Measurements from ENCODE around the gene MAP4K4.
"Not testable (repeated sequence)": the region's sequence is repeated elsewhere in the genome, so short reads cannot be mapped to it uniquely, and the experiment has no call there.

MAP4K4 gene

GRCh38 chr2:101771910-101772321 is 74.4 kb downstream of the MAP4K4 start:
- Histone ChIP-seq H3K4me2 (ENCODE audit: low read depth, low read length) (no peak overlapping the region), H3F3A (ENCODE audit: insufficient read depth, low read length) (no peaks in the 10 kb centered on the region), H3K27ac (ENCODE audit: low read length) (no peak overlapping the region), H3K9me2 (replicated peaks; ENCODE audit: insufficient read depth, low read length) (no peaks in the 10 kb centered on the region), H2AFZ (ENCODE audit: low read length) (no peak overlapping the region), H3K27me3 (replicated peaks; ENCODE audit: insufficient read depth, low read length) (no peaks in the 10 kb centered on the region), H3K79me2 (ENCODE audit: low read length) (peaks cover 2% of the 10 kb centered on the region; the same call in 1 of the 2 replicates), H4K20me1 (ENCODE audit: insufficient read depth, low read length) (no peaks in the 10 kb centered on the region), H3K4me1 (ENCODE audit: low read length) (no peaks in the 10 kb centered on the region), H3K9ac (ENCODE audit: low read length) (no peak overlapping the region), H3K9me3 (replicated peaks; ENCODE audit: insufficient read depth, low read length) (no peaks in the 10 kb centered on the region), H3K4me3 (ENCODE audit: low read length) (no peak overlapping the region), H3K36me3 (replicated peaks; ENCODE audit: insufficient read depth, low read length) (no peaks in the 10 kb centered on the region)
- TF ChIP-seq EZH2 (optimal IDR thresholded peaks at IDR 0.05; ENCODE audit: low read depth, low read length) (no peak), EZH2phosphoT487 (IDR thresholded peaks at IDR 0.05; ENCODE audit: low read length) (no peak), CTCF (IDR thresholded peaks at IDR 0.05; ENCODE audit: low read length) (no peak)
- no peak for DNase-seq

- H3K9me3 ChIP-seq (replicated peaks; ENCODE audit: insufficient read depth, low read length) = no peaks in the 10 kb centered on the region
- no peaks in the 10 kb centered on the region for H3F3A ChIP-seq (ENCODE audit: insufficient read depth, low read length)
- no peak for TF ChIP-seq EZH2phosphoT487 (IDR thresholded peaks at IDR 0.05; ENCODE audit: low read length)
- no peak for TF ChIP-seq EZH2 (optimal IDR thresholded peaks at IDR 0.05; ENCODE audit: low read depth, low read length)
- no peak for TF ChIP-seq CTCF (IDR thresholded peaks at IDR 0.05; ENCODE audit: low read length)
- no peaks in the 10 kb centered on the region for H4K20me1 ChIP-seq (ENCODE audit: insufficient read depth, low read length)
- H3K9ac ChIP-seq (ENCODE audit: low read length) = no peak overlapping the region
- no peak overlapping the region for H3K27ac ChIP-seq (ENCODE audit: low read length)
- H2AFZ ChIP-seq (ENCODE audit: low read length) = no peak overlapping the region
- no peaks in the 10 kb centered on the region for H3K9me2 ChIP-seq (replicated peaks; ENCODE audit: insufficient read depth, low read length)
- H3K79me2 ChIP-seq (ENCODE audit: low read length) = peaks cover 3% of the 10 kb centered on the region; the same call in 1 of the 2 replicates
- H3K4me2 ChIP-seq (ENCODE audit: low read depth, low read length) = no peak overlapping the region
- no peak for DNase-seq
- no peaks in the 10 kb centered on the region for H3K4me1 ChIP-seq (ENCODE audit: low read length)
- no peak overlapping the region for H3K4me3 ChIP-seq (ENCODE audit: low read length)
- no peaks in the 10 kb centered on the region for H3K36me3 ChIP-seq (replicated peaks; ENCODE audit: insufficient read depth, low read length)
- H3K27me3 ChIP-seq (replicated peaks; ENCODE audit: insufficient read depth, low read length) = no peaks in the 10 kb centered on the region
These were observed 75.6 kb downstream of the MAP4K4 start for GRCh38 chr2:101773137-101773536.

- not testable (repeated sequence) for H3K4me1 ChIP-seq (ENCODE audit: low read length); H3K79me2 ChIP-seq (ENCODE audit: low read length); H3K9me3 ChIP-seq (replicated peaks; ENCODE audit: insufficient read depth, low read length); H2AFZ ChIP-seq (ENCODE audit: low read length); H3K36me3 ChIP-seq (replicated peaks; ENCODE audit: insufficient read depth, low read length); H3K4me3 ChIP-seq (ENCODE audit: low read length); H3K4me2 ChIP-seq (ENCODE audit: low read depth, low read length); H4K20me1 ChIP-seq (ENCODE audit: insufficient read depth, low read length); H3F3A ChIP-seq (ENCODE audit: insufficient read depth, low read length); DNase-seq; H3K27me3 ChIP-seq (replicated peaks; ENCODE audit: insufficient read depth, low read length); H3K9me2 ChIP-seq (replicated peaks; ENCODE audit: insufficient read depth, low read length); H3K9ac ChIP-seq (ENCODE audit: low read length); H3K27ac ChIP-seq (ENCODE audit: low read length)
These were observed 76.5 kb downstream of the MAP4K4 start for GRCh38 chr2:101773961-101774360.

GRCh38 chr2:101775092-101775491 is 77.6 kb downstream of the MAP4K4 start:
- H3K27ac ChIP-seq (ENCODE audit: low read length) = no peak overlapping the region
- no peaks in the 10 kb centered on the region for H3F3A ChIP-seq (ENCODE audit: insufficient read depth, low read length)
- no peak for TF ChIP-seq EZH2phosphoT487 (IDR thresholded peaks at IDR 0.05; ENCODE audit: low read length)
- no peak for TF ChIP-seq CTCF (IDR thresholded peaks at IDR 0.05; ENCODE audit: low read length)
- TF ChIP-seq EZH2 (optimal IDR thresholded peaks at IDR 0.05; ENCODE audit: low read depth, low read length) = no peak
- no peak overlapping the region for H3K4me2 ChIP-seq (ENCODE audit: low read depth, low read length)
- H3K36me3 ChIP-seq (replicated peaks; ENCODE audit: insufficient read depth, low read length) = no peaks in the 10 kb centered on the region
- no peak overlapping the region for H3K4me3 ChIP-seq (ENCODE audit: low read length)
- no peaks in the 10 kb centered on the region for H3K4me1 ChIP-seq (ENCODE audit: low read length)
- no peaks in the 10 kb centered on the region for H3K9me2 ChIP-seq (replicated peaks; ENCODE audit: insufficient read depth, low read length)
- H2AFZ ChIP-seq (ENCODE audit: low read length) = no peak overlapping the region
- DNase-seq = no peak
- 0 out of 2 replicates have a peak, but pooled peaks cover 3% of the 10 kb centered on the region for H3K79me2 ChIP-seq (ENCODE audit: low read length)
- H3K9ac ChIP-seq (ENCODE audit: low read length) = no peak overlapping the region
- H4K20me1 ChIP-seq (ENCODE audit: insufficient read depth, low read length) = no peaks in the 10 kb centered on the region
- no peaks in the 10 kb centered on the region for H3K9me3 ChIP-seq (replicated peaks; ENCODE audit: insufficient read depth, low read length)
- H3K27me3 ChIP-seq (replicated peaks; ENCODE audit: insufficient read depth, low read length) = no peaks in the 10 kb centered on the region
